ENCODE results near the gene NECTIN2. TPM values are rescaled to one million over a fixed set of nuclear protein-coding genes. Genes with fewer than 3 reads are reported as not detected.

Gene NECTIN2
- total and polyA plus RNA-seq, 2 experiments from 2014 or later, result 193 to 307 TPM

GRCh38 chr19:44840811-44841210 is 5.3 kb upstream of the NECTIN2 start:
- Histone ChIP-seq H3K79me2 (no peaks in the 10 kb centered on the region), H2AFZ (no peak overlapping the region), H3K36me3 (replicated peaks; ENCODE audit: insufficient read depth, low read depth) (no peaks in the 10 kb centered on the region), H4K20me1 (ENCODE audit: insufficient read depth, poor library complexity, severe bottlenecking) (no peaks in the 10 kb centered on the region), H3K27me3 (no peaks in the 10 kb centered on the region), H3K4me2 (no peak overlapping the region), H3K4me3 (no peak overlapping the region), H3K27ac (no peak overlapping the region), H3K4me1 (ENCODE audit: insufficient read depth) (no peaks in the 10 kb centered on the region), H3K9me2 (replicated peaks; ENCODE audit: insufficient read depth) (no peaks in the 10 kb centered on the region), H3K9me3 (ENCODE audit: low read depth) (no peaks in the 10 kb centered on the region)
- WGBS (ENCODE audit: low lambda C conversion rate, missing lambda C conversion rate), result 93% methylated on average over 7 of the region's 7 CpGs
- TF ChIP-seq CTCF (IDR thresholded peaks at IDR 0.05; ENCODE audit: poor library complexity) (no peak), EZH2phosphoT487 (IDR thresholded peaks at IDR 0.05; ENCODE audit: low read depth, severe bottlenecking, unreplicated experiment) (no peak), EZH2 (IDR thresholded peaks at IDR 0.05; ENCODE audit: borderline replicate concordance) (no peak)
- no peak for DNase-seq (ENCODE audit: low spot score)

- Histone ChIP-seq H3K4me3 (no peak overlapping the region), H3K79me2 (peaks cover under 1% of the 10 kb centered on the region), H3K27ac (no peak overlapping the region), H3K4me2 (no peak overlapping the region), H3K9me2 (replicated peaks; ENCODE audit: insufficient read depth) (no peaks in the 10 kb centered on the region), H3K4me1 (ENCODE audit: insufficient read depth) (no peaks in the 10 kb centered on the region), H3K27me3 (no peaks in the 10 kb centered on the region), H4K20me1 (ENCODE audit: insufficient read depth, poor library complexity, severe bottlenecking) (no peaks in the 10 kb centered on the region), H2AFZ (no peak overlapping the region), H3K9me3 (ENCODE audit: low read depth) (no peaks in the 10 kb centered on the region), H3K36me3 (replicated peaks; ENCODE audit: insufficient read depth, low read depth) (no peaks in the 10 kb centered on the region)
- no peak for DNase-seq (ENCODE audit: low spot score)
- 94% methylated on average over 3 of the region's 3 CpGs for WGBS (ENCODE audit: low lambda C conversion rate, missing lambda C conversion rate)
- TF ChIP-seq EZH2phosphoT487 (IDR thresholded peaks at IDR 0.05; ENCODE audit: low read depth, severe bottlenecking, unreplicated experiment) (no peak), CTCF (IDR thresholded peaks at IDR 0.05; ENCODE audit: poor library complexity) (no peak)
Measured at GRCh38 chr19:44841231-44841630, 4.9 kb upstream of the NECTIN2 start.

- Histone ChIP-seq H3K4me3 (peak overlapping the region; percentile 39), H2AFZ (peak overlapping the region; percentile 64), H3K4me2 (peak overlapping the region; percentile 80), H3K79me2 (peaks cover 36% of the 10 kb centered on the region), H3K27ac (peak overlapping the region; percentile 74), H3K27me3 (no peaks in the 10 kb centered on the region), H3K4me1 (ENCODE audit: insufficient read depth) (peaks cover 17% of the 10 kb centered on the region), H3K9me2 (replicated peaks; ENCODE audit: insufficient read depth) (no peaks in the 10 kb centered on the region), H4K20me1 (ENCODE audit: insufficient read depth, poor library complexity, severe bottlenecking) (peaks cover 22% of the 10 kb centered on the region), H3K9me3 (ENCODE audit: low read depth) (no peaks in the 10 kb centered on the region), H3K36me3 (replicated peaks; ENCODE audit: insufficient read depth, low read depth) (no peaks in the 10 kb centered on the region)
- no peak for DNase-seq (ENCODE audit: low spot score)
- TF ChIP-seq EZH2 (IDR thresholded peaks at IDR 0.05; ENCODE audit: borderline replicate concordance), result no peak
- TF ChIP-seq CTCF (IDR thresholded peaks at IDR 0.05; ENCODE audit: poor library complexity), result no peak
- TF ChIP-seq EZH2phosphoT487 (IDR thresholded peaks at IDR 0.05; ENCODE audit: low read depth, severe bottlenecking, unreplicated experiment), result no peak
- 17% methylated on average over 12 of the region's 12 CpGs for WGBS (ENCODE audit: low lambda C conversion rate, missing lambda C conversion rate)
Measured at GRCh38 chr19:44845286-44845611, 848 bp upstream of the NECTIN2 start.

Data from hepatocyte (in vitro differentiated cells).